Ureter (tissue), 1 donor: ENCODE results near the gene CSF2RB. TPM values are rescaled to one million over a fixed set of nuclear protein-coding genes. Genes with fewer than 3 reads are reported as not detected.

Experiments
- DNase-seq: peaks from one replicate; pipeline ENCODE4 v3.0.0-alpha.2; 2020; ENCODE audit warnings: low spot score
- total RNA-seq: library from RNA; stranded (reverse); gene quantifications from one replicate; pipeline ENCODE4 v1.2.4, GENCODE V29; 2023
- donor health status: DM: yes; HTN: yes; CAD: no.

Gene CSF2RB
- total RNA-seq, 1 donor from 2014 or later = 8.6 TPM

- no peak for DNase-seq
Observed at GRCh38 chr22:36891646-36892045, 21.8 kb upstream of the CSF2RB start.

- DNase-seq = no peak
Observed at GRCh38 chr22:36892292-36892691, 21.1 kb upstream of the CSF2RB start.

- no peak for DNase-seq
Observed at GRCh38 chr22:36893262-36893661, 20.2 kb upstream of the CSF2RB start.

- no peak for DNase-seq
Observed at GRCh38 chr22:36894266-36894665, 19.2 kb upstream of the CSF2RB start.

GRCh38 chr22:36897611-36898010 is 15.8 kb upstream of the CSF2RB start:
- no peak for DNase-seq

GRCh38 chr22:36898690-36899089 is 14.7 kb upstream of the CSF2RB start:
- no peak for DNase-seq

- DNase-seq = no peak
Observed at GRCh38 chr22:36899498-36899897, 13.9 kb upstream of the CSF2RB start.

- no peak for DNase-seq
Observed at GRCh38 chr22:36900225-36900624, 13.2 kb upstream of the CSF2RB start.

GRCh38 chr22:36900880-36901279 is 12.5 kb upstream of the CSF2RB start:
- no peak for DNase-seq

- no peak for DNase-seq
Observed at GRCh38 chr22:36901411-36902142, 11.9 kb upstream of the CSF2RB start.

GRCh38 chr22:36902143-36902926 is 11.1 kb upstream of the CSF2RB start:
- no peak for DNase-seq

- no peak for DNase-seq
Observed at GRCh38 chr22:36904260-36904880, 9.1 kb upstream of the CSF2RB start.

GRCh38 chr22:36907253-36908195 is 5.9 kb upstream of the CSF2RB start:
- no peak for DNase-seq

GRCh38 chr22:36910461-36910860 is 3.0 kb upstream of the CSF2RB start:
- no peak for DNase-seq

GRCh38 chr22:36911887-36912661 is 1.4 kb upstream of the CSF2RB start:
- no peak for DNase-seq

- no peak for DNase-seq
Observed at GRCh38 chr22:36912694-36913426, 568 bp upstream of the CSF2RB start.

GRCh38 chr22:36914390-36914752 is 943 bp downstream of the CSF2RB start:
- DNase-seq = no peak

GRCh38 chr22:36916034-36916433 is 2.6 kb downstream of the CSF2RB start:
- DNase-seq = no peak

- no peak for DNase-seq
Observed at GRCh38 chr22:36918586-36919284, 5.3 kb downstream of the CSF2RB start.
